Activated naive CD8-positive, alpha-beta T cell treated with anti-CD3 and anti-CD28 coated beads, Interleukin-2, amount 50 U/mL, for 16 hours (primary cell): ENCODE data around the gene RNF31.

Experiments used
- DNase-seq: peaks from one replicate; pipeline ENCODE4 v3.0.0-alpha.2; 2020; ENCODE audit warnings: low read depth, low spot score

The RNF31 gene

GRCh38 chr14:24159777-24160498 is 12.6 kb downstream of the RNF31 start:
- DNase-seq: no peak

DNA sequence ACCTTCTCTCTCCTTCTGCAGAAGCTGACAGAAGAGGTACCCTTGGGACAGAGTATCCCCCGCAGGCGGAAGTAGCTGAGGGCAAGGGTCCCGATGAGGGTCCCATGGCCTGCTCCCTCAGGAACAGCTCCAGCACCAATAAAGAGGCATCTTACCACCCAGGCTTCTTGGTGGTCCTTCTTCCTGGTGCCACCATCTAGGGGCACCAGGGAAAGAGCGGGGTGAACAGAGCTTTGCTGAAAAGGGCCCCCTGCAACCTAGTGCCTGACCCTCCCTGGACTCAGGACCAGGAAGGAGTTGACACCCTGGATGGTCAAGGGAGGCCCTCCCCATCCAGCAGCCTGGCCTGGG is 13.2 kb downstream of the RNF31 start:
- DNase-seq: no peak

DNA sequence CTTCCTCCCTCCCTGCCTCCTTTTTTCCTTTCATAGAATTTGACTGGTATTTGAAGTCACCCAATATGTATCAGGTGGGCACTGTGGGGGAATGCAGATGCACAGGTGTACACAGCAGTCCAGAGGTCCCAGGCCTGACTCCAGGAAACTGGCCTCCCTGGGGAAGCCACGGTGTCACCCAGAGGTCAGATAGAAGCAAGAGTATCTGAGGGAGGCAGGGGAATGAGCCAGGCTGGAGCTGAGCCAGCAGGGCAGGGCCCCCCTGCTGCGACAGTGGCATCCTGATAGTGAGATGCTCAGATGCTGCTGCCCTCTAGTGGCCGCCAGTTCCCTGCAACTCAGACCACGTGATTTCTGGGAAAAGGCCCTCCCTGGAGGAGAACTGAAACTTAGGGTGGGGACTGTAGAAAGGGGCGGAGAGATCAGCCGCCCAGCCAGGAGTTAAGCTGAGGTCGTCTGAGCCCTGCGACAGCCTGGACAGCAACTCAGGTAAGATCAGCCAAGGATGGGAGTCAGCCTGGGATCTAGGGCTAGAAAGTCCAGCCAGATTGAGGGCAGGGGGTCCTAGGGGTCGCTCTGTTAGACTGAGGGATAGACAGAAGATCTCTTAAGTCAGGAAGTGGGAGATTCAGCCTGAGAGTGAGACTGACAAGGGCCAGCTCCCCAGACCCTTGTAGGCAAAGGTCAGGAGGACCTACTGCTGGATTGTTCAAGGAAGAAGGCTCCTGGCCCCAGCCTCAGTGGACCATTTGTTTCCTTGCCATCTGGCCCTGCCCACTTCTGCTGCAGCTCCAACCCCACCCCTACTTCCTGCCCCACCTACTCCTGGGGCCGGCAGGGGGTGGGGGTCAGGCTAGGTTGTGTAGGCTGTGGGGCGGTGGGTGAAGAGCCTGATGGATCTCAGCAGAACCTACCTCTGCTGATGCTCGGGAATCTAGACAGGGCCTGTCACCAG is 13.8 kb downstream of the RNF31 start, which contains the start of gene IRF9:
TSS of gene IRF9 (plus strand) at position 416 of the 955 bp plus-strand sequence. CDS start 880 bp downstream, outside the sequence.
- DNase-seq: peak; percentile 95

GRCh38 chr14:24162093-24162492 is 14.8 kb downstream of the RNF31 start:
- no peak for DNase-seq

- no peak for DNase-seq
Observed at GRCh38 chr14:24164518-24164991, 17.3 kb downstream of the RNF31 start.

- no peak for DNase-seq
Observed at GRCh38 chr14:24165785-24166184, 18.5 kb downstream of the RNF31 start.

- DNase-seq: no peak
Observed at GRCh38 chr14:24167469-24168114, 20.3 kb downstream of the RNF31 start.

DNA sequence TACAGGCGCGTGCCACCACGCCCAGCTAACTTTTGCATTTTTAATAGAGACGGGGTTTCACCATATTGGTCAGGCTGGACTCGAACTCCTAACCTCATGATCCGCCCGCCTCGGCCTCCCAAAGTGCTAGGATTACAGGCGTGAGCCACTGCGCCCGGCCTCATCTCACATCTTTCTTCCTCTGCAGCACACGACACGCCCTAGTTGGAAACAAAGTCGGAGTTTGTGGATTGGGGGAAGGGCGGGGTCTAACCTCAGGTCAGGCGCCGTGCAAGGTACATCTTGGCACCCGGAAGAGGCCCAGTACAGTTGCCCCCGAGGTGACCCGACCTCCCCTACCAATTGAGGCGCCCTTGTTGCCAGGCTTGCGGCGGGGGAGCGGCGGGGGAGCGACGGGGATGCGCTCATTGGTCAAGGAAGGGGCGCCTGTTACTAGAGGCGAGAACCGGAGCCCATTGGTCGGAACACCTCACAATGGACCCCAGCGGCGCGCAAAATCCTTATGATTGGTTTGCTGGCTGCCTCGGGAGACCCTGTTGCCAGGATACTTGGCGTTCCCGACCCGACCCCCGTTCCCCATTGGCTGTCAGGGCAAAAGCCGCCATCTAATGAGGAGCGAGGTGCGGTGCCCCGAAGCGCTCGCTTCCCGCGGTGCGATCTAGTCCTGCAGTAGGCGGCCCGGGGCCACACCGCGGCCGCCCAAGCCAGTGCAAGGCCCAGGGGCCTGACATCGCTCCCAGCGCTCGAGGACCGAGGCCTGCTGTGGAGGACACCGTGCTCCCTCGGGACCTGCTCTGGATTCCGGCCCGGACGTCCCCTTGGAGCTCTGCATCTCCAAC is 24.3 kb downstream of the RNF31 start, which contains the start of gene REC8:
TSS of gene REC8 (plus strand) at position 659 of the 839 bp plus-strand sequence. CDS start 473 bp downstream, outside the sequence.
- peak; percentile 43 for DNase-seq

DNA sequence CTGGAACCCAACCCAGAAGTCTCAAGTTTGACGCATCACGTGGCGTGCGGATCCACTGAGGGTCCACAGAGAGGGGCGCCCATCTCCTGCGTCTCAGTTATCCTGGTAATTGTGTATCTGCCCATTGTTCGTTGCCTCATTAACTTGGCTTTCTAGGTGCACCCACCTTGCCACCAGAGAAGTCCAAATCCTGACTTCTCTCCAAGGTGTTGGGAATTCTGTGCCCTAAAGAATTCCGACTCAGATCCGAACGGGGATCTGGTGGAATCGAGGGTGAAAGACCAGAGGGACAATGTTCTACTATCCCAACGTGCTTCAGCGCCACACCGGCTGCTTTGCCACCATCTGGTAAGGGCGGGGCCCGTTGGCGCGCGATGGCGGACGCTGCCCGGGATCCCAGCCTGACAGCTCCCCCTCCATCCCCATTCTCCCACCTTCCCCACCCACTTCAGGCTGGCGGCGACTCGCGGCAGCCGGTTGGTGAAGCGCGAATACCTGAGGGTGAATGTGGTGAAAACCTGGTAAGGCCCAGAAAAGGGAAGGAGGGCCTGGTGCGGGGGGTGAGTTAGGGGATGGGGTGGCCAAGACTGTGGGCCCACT is 25.1 kb downstream of the RNF31 start:
- no peak for DNase-seq

GRCh38 chr14:24172871-24173281 is 25.6 kb downstream of the RNF31 start:
- DNase-seq: no peak

DNA sequence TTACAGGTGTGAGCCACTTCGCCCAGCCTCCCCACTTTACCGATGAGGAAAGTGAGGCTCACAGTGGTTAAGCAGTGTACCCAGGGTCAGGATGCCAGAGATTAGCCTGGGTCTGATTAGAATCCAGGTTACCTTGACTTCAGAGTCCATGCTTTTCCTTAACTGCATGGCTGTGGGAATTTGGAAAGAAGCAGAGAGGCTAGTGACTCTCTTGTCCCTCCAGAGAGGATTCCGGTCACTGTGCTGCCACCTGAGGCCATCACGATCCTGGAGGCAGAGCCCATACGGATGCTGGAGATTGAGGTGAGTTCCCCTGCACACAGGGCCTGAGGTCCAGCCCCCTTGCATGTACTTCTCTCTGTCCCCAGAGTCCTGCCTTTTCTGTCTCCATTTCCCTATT is 29.3 kb downstream of the RNF31 start:
- no peak for DNase-seq

DNA sequence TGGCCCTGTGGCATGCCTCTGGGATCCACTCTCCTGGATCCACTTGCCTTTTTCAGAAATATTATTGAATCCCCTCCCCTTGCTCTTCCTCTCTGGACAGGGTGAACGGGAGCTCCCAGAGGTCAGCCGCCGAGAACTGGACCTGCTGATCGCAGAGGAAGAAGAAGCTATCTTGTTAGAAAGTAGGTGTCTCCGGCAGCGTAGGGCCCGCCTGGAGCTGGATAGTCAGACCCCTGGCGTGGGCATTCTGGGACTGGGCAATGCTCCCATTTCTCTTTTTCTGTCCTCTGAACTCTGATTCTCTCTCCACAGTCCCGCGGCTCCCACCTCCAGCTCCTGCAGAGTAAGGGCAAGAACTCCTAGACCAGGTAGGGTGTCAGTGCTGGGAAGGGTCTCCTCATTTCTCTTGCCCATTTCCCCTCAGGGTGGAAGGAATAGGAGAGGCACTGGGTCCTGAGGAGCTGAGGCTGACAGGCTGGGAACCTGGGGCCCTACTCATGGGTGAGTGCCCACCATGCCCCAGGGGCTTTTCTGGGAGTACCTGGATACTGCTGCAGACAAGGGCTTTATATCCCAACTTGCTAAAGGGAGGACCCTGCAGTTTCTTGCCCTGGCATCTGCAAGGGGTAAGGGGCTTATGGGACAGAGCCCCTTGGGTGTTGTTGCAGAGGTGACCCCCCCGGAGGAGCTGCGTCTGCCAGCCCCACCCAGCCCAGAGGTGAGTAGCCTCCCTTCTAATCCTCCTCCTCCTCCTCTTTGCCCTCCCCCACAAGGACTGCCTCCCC is 29.9 kb downstream of the RNF31 start:
- DNase-seq: no peak

GRCh38 chr14:24177891-24178290 is 30.6 kb downstream of the RNF31 start:
- no peak for DNase-seq

DNA sequence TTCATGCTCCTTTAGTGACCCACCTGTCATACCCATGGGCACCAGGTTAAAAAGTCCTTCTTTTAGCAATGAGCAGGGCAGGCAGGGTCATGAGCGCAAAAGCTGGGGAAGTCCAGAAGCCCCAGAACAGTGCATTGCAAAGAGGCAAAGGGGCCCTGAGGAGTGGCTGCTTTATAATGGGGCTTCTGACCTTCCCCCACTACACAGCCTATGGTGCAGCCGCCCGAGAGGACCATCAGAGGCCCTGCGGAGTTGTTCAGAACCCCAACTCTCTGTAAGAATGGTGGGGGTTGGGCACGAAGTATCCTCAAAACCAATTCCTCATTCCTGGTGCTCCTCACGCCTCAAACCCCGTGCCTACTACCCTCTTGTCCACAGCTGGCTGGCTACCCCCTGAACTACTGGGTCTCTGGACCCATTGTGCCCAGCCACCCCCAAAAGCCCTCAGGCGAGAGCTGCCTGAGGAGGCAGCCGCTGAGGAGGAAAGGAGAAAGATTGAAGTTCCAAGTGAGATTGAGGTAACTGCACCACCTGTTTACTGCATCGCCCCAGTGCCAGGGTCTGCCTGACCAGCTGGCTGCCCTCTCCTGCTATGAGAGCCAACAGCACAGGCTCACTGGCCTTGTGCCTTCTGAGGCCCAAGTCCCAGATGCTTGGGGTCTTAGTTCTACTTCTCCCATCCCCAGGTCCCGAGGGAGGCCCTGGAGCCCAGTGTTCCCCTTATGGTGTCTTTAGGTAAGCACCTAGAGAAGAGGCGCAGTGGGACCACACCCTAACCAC is 31.3 kb downstream of the RNF31 start:
- no peak for DNase-seq

GRCh38 chr14:24179294-24179960 is 32.1 kb downstream of the RNF31 start:
- DNase-seq: no peak

DNA sequence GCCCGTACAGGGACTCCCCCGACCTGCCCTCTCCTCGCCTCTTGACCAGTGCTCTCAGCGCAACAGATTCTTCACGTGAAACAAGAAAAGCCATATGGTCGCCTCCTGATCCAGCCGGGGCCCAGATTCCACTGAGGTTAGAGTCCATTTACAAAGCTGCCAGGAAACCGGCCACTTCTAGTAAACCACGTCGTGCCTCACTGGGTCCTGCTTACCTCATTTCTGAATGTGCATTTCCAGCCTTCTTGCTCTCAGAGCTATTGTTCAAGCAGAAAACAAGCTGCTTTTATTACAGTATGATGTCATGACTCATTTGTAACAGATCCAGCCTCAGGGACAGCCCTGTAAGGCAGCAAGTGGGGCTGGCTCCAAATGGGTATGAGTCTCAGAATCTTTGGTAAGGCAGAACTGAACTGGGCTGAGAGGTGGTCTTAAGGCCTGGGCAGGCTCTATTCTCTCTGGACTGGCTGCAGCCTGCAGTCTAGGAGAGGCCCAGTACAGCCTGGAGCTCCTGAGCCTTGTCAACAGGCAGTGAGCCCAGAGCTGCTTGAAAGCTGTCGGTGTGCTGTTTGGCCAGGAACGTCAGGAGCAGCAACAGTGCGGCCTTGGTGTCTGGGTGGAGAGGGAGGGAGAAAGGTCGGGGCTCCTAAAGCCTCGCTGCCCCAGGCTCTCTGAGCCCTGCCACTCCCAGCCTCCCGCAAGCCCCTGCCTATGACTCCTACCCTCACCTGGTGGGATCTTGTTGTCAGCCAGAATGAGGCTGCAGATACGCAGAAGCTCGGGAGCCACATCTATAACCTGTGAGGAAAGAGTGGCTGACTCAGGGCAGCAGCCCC is 32.9 kb downstream of the RNF31 start:
- no peak for DNase-seq

DNA sequence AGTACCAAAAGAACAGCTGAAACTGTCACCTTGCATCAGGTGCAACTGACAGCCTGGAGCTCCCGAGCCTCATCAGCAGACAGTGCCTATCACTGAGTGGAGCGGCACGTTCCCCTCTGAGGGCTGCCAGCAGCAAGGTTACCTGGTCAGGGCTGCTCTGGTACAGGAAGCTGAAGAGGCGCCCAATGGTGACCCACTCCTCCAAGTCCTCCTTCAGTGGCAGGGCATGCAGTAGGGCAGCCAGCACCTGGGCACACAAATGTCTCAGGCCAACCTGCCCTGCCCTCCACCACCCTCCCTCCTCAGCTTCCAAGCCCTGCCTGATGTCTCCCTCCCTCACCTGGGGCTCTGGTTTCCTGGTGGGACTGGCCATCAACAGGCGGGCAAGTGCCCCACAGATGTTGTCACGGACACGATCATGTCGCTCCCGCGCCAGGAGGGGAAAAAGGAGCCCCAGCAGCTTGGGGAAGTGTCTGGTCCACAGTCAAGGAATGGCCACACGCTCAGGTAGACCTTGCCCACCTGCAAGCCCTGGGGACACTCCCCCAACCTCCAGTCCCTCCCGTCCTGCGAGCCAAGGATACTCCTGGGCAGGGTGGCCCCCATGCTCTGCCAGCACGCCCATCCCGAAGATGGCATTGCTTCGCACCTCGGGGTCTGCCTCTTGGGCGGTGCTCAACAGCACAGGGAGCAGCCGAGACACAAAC is 34.2 kb downstream of the RNF31 start:
- no peak for DNase-seq
